ENCODE data around the gene CD8A. TPM values are rescaled to one million over a fixed set of nuclear protein-coding genes. Genes with fewer than 3 reads are reported as not detected.

Gene CD8A
- polyA plus RNA-seq, 3 donors: 0.25 to 0.30 (median 0.26) TPM

DNA sequence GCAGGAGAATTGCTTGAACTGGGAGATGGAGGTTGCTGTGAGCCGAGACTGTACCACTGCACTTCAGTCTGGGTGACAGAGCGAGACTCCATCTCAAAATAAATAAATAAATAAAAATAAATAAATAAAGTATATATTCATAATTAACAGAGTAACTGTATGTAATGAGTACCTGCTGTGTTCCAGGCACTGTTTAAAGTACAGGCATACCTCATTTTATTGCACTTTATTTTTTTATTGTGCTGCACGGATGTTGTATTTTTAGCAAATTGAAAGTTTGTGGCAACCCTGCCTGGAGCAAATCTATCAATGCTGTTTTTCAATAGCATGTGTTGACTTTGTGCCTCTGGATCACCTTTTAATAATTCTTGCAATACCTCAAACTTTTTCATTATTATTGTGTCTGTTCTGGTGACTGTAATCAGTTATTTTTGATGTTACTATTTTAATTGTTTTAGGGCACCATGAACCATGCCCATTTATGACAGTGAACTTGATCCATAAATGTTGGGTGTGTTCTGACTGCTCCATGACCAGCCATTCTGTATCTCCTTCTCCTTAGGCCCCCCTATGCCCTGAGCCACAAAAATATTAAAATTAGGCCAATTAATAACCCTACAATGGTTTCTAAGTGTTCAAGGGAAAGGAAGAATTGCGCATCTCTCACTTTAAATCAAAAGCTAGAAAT lies 27.5 kb upstream of the CD8A start:
- no peak for DNase-seq (ENCODE audit: extremely low read depth in 1 of 11, low read depth in 9 of 11, low spot score in 4 of 11)

DNA sequence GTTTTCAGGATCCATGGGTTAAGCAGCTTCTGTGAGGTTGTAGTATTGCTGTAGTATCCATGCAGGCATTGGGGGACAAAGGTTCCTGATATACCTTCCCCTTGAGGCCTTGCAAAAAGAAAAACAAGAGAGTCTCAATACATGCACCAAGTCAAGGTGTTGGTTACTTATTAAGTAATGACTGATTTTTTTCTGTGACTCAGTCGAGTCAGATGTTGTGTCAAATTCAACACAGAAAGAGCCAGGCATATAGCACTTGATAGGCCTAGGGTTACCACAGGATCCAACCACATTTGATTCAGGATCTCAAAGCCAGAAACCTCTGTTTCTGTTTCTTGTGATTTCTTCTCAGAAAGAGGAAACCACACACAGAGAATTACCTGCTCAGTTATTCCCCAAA lies 24.9 kb upstream of the CD8A start:
- no peak for DNase-seq (ENCODE audit: extremely low read depth in 1 of 11, low read depth in 9 of 11, low spot score in 4 of 11)

DNA sequence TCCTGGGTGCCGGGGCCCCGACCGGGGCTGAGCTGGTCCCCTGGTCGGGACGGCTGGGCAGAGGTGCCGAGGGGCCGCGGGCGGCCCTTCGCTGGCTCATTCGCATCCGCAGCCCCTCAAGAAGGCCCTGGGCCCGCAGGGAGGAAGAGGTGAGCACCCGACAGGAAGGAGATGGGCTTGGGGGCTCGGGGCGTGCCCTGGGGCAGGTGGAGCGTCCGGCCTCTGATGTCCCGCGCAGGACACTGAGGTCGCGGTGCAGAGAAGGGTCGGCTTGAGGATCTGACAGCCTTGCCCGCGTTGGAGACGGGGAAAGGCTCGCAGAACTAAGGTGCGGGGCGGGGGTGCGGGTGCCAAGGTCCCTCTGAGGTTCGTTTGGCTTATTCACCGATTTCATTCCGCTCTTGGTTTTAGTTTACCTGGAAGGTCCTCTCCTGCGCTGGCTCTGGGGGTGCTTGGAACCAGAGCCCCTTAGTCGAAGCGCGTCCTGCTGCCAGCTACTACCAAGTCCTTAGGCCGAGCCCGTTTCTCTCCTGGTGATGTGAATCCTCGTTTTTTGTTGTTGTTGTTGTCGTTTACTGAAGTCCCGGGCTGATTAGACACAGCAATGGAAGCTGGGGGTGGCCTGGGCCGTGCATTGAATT lies 18.9 kb upstream of the CD8A start:
- no peak for DNase-seq (ENCODE audit: extremely low read depth in 1 of 11, low read depth in 9 of 11, low spot score in 4 of 11)

DNA sequence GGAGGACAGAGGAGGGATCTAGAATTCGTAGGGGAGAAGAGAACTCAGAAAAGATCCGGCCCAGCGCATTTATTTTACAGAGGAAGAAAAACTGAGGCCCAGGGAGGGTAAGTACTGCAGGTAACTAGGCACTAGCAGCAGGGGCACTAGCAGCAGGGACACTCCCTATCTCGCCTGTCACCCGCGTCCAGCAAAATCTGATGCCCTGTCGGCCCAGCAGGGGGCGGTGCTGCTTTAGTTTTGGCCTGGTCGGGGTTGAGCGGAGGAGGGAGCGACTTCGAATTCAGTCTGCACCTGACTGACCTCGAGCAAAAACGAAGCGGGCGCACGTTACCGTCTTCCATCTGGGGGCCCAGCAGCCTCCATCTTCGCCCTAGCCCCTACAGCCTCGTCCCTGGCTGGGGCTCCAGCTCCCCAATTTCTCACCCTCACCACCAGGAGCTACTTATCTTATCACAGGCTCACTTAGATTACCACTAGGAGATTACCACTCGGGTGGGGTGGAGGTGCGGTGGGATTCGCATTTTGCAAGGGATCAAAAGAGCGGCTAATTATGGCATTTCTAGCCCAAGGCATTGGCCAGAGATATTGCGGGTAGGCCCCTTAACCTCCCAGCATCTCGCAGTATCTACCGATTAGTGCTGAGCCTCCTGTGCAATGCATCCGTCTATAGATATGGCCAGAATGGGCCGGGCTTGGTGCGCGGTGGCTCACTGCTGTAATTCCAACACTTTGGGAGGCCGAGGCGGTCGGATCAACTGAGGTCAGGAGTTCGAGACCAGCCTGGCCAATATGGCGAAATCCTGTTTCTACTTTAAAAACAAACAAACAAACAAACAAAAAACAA lies 17.8 kb upstream of the CD8A start:
- peak; percentile 63 to 87 (median 77) for DNase-seq (ENCODE audit: extremely low read depth in 1 of 11, low read depth in 9 of 11, low spot score in 4 of 11)

DNA sequence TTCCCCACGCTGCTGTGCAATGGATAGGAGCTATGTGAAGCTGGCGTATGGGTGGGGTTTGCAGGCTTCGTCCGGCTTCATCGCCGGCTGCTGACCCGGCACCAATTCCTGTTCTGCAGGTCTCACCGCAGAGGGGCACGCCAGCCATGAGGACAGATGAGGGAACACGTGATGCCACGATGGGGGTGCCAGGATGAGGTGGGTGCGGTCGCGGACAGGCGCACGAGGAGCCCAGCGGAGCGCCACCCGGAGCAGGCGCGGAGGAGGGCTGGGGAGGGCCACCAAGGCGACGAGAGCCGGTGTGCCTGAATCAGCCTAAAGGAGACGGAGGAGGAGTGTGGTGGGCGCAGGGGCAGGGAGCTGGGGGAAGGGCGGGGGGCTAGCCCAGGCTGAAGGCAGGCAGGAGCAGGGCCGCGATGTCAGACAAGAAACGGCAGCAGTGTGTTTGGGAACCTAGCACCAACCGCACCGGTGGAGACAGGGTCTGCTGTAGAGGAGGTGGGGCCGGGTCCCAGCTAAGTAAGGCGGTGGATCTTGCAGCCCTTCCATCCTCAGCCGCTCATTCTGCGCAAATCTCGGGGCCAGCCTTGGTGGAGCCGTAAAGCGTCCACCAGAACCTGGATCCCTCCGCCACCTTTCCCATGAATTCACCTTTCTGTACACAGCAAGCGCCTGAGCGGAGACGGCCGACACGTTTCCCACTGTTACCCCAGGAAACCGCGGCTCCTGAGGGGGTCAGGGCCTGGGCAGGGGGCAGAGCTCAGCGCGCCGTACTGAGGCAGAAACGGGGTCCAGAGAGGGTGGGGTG lies 17.0 kb upstream of the CD8A start:
- DNase-seq (ENCODE audit: extremely low read depth in 1 of 11, low read depth in 9 of 11, low spot score in 4 of 11): peak in 3 of 11 donors; percentile 34 to 52 (median 44)

DNA sequence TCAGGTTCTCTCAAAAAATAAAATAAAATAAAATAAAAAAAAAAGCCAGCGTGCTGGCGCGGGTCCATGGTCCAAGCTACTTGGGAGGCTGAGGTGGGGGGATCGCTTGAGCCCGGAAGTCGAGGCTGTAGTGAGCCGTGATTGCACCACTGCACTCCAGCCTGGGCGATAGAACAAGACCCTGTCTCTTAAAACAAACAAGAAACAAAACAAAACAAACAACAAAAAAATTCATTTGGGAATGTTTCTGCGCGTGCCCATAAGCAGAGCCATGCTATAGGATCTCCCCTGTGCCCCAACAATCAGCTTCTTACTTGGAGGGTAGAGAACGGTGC lies 16.4 kb upstream of the CD8A start:
- DNase-seq (ENCODE audit: extremely low read depth in 1 of 11, low read depth in 9 of 11, low spot score in 4 of 11): no peak

DNA sequence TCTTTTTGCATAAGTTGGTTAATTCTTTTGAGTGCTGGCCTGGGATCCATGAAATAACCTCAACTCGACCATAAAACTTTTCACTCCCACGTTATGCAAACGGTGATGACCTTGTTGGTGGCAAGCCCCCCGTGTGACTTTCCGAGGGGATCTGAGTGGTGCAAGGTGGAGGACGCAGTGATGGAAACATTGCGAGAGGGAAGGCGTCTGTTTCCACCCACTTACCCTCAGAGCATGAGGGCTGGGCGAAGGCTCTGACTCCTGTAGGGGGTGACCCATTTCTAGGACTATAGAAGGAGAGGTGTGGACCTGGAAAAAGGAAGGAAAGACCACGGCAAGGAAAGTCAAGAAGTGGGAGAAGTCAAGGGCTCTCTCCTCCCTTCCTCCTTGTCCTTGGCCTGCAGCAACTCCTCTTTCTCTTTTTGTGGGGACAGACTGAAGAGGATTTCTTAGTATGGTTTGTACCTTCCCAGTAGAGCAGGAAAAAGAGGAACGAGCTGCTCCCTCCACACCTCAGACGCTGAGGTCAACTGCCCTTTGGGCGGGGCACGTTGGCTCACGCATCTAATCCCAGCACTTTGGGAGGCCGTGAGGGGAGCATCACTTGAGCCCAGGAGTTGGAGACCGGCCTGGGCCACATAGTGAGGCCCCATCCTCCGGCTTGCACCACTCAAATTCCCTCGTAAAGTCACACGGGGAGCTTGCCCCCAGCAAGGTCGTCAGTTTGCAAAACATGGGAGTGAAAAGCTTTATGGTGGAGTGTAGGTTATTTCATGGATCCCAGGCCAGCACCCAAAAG lies 15.5 kb upstream of the CD8A start:
- no peak for DNase-seq (ENCODE audit: extremely low read depth in 1 of 11, low read depth in 9 of 11, low spot score in 4 of 11)

DNA sequence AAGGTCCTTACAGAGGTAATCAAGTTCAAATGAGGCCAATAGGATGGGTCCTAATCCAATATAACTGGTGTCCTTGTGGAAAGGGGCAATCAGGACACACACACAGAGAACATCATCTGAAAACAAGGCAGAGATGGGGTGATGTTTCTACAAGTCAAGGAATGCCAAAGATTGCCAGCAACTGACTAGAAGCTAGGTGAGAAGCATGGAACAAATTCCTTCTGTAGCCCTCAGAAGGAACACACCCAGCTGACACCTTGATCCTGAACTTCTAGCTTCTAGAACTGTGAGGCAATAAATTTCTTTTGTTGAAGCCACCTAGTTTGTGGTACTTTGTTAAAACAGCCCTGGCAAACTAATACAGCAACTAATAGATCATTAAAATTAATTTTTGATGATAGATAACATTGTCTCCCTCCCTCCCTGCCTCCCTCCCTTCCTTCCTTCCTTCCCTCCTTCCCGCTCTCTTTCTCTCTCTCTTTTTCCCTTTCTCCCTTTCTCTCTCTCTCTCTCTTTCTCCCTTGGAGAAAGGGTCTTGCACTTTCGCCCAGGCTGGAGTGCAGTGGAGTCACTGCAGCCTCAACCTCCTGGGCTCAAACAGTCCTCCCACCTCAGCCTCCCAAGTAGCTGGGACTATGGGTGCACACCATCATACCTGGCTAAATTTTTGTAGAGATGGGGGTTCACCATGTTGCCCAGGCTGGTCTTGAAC lies 10.3 kb upstream of the CD8A start:
- no peak for DNase-seq (ENCODE audit: extremely low read depth in 1 of 11, low read depth in 9 of 11, low spot score in 4 of 11)

DNA sequence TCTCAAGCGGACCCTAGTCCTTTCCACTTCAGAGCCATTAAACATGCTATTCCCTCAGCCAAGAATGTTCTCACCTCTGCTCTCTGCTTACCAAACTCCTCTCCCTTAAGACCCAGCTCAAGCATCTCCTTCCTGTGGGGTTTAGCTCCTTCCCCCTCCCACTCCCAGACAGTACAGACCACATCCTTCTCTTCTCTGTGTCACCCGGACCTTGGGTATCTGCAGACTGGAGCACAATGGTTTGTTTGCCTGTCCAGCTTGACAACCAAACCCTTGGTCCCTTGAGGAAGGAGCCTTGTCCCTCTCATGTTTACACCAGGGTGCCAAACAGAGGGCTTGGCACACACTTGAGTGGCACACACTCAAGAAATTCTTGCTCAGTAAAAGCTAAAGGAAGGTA lies 4.1 kb upstream of the CD8A start:
- no peak for DNase-seq (ENCODE audit: extremely low read depth in 1 of 11, low read depth in 9 of 11, low spot score in 4 of 11)

DNA sequence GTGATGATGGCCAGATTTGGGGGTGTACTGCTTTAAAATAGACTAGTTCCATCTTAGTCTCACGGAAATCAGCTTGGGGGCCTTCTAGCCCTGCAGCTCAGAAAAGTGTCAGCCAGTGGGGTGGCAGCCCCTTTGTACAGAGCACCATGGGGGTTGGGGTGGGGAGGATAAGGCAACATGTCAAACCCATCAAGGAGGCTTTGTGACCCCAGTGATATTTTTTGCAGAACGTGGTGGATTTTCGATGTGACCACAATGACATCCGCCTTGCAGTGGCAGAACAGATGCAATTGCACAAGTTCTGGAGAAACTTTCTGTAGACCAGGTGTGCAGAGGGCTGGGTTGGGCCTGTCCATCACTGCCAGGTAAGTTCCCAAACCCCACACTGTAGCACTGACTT lies 3.0 kb upstream of the CD8A start:
- no peak for DNase-seq (ENCODE audit: extremely low read depth in 1 of 11, low read depth in 9 of 11, low spot score in 4 of 11)

DNA sequence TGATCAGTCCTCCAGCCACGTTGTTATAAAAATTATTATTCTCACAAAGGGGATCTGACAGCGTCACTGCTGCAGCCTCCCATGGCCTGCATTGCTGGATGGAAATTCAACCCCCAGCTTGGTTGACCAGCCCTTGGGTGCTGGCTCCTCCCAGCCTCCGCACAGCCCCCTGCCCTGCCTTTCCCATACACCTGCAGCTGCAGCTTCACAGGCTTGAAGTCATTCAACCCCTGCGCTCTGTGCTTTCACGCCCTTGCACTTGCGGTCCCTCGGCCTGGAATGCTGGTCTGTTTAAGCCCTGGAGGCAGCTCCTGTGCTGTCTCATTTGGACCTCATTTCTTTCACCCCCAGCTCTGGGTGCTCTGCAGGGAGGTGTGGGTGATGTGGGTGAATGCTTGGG lies 860 bp upstream of the CD8A start:
- DNase-seq (ENCODE audit: extremely low read depth in 1 of 11, low read depth in 9 of 11, low spot score in 4 of 11): no peak

DNA sequence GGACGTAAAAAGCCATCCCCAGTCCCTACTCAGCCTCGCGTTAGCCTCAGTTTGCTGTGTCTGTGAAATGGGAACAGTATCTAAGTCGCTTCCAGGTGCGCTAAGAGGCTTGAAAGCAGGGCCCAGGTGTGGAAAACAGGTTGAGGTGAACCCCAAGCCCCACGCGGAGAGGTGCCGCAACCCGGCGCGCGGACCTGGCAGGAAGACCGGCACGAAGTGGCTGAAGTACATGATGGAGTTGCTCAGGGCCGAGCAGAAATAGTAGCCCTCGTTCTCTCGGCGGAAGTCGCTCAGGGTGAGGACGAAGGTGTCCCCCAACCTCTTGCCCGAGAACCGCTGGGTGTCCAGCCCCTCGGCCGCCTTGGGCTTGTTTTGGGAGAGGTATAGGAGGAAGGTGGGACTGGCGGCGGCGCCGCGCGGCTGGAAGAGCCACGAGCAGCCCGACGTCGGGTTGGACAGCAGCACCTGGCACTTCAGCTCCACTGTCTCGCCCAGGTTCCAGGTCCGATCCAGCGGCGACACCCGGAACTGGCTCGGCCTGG lies 508 bp downstream of the CD8A start:
- DNase-seq (ENCODE audit: extremely low read depth in 1 of 11, low read depth in 9 of 11, low spot score in 4 of 11): no peak

DNA sequence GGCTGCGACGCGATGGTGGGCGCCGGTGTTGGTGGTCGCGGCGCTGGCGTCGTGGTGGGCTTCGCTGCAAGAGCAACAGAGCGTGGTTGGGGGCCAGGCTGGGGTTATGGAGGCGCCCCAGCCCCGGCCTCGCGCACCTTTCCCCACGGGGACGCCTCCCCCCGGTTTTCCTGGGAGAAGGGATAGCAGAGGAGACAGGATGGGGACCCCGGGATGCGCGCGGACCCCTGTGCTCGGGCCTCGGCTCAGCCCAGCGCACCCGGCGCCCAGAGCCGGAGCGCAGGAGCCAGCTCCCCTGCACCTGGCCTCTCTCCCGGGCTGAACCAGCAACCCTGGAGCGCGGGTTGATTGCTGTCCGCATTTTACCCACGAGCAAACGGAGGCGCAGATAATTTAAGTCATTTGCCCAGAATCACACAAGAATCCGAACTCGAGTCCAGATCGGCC lies 1.0 kb downstream of the CD8A start:
- DNase-seq (ENCODE audit: extremely low read depth in 1 of 11, low read depth in 9 of 11, low spot score in 4 of 11): no peak

DNA sequence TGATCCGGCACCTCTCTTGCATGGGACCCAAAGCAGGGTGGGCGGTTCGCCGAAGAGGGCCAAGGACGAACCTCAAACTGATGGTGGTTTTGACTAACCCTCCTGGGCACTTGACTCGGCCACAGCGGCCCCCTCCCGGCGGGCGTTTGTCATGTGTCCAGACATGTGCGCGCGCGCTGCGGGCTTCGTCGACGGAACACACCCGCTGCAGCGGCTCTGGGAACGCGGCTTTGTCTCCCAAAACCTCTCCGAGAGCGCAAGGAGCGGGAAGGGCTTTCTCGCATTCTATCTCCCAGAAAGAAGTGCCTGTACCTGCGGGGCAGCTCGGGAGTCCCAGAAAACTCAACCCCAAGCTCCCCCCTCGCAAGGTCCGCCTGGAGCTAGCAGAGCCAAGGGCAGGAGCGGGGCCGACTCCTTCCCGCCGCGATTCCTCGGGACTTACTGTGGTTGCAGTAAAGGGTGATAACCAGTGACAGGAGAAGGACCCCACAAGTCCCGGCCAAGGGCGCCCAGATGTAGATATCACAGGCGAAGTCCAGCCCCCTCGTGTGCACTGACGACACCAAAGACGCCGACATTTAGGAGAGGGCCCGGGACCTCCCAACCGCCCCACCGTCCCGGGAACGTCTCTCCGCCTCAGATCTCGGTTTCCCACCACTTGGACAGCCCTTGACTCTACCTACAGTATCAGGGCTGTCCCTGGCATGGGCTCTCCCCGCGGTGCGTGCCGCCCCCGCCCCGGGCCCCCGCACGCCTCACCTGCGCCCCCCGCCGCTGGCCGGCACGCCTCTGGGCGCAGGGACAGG lies 1.6 kb downstream of the CD8A start:
- no peak for DNase-seq (ENCODE audit: extremely low read depth in 1 of 11, low read depth in 9 of 11, low spot score in 4 of 11)

DNA sequence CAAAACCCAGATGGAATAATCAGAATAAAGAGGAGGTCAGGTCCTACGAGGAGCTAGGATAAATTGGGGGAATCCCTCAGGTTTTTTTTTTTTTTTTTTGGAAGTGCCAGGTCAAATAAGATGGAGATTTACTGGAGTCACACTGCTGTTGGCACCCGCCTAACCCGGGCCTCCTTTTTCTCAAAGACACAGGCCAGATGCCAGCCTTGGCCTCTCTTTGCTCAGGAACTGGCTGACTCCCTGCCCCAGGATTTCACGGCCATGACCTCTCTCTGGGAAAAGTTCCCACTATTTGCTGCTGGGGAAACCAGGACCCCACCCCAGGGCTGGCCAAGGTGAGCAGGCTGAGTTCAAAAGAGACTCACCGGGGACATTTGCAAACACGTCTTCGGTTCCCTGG lies 2.5 kb downstream of the CD8A start:
- DNase-seq (ENCODE audit: extremely low read depth in 1 of 11, low read depth in 9 of 11, low spot score in 4 of 11): no peak

DNA sequence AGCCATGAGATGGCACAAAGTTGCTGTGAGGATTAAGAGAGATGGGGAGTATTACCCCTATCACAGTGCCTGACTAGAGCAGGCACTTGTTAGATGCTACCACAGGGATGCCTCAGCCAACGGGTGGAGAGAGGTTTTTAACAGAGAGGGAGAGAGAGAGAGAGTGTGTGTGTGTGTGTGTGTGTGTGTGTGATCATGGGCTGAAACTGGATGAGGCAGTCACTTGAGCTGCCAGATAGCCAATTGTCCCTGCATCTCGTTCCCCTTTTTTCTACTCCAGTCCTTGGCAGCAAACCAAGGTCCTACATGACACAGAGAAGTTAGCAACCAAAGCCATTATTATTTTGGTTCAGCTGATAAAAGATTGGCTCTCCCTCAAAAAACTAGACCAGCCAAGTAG lies 3.0 kb downstream of the CD8A start:
- DNase-seq (ENCODE audit: extremely low read depth in 1 of 11, low read depth in 9 of 11, low spot score in 4 of 11): no peak

DNA sequence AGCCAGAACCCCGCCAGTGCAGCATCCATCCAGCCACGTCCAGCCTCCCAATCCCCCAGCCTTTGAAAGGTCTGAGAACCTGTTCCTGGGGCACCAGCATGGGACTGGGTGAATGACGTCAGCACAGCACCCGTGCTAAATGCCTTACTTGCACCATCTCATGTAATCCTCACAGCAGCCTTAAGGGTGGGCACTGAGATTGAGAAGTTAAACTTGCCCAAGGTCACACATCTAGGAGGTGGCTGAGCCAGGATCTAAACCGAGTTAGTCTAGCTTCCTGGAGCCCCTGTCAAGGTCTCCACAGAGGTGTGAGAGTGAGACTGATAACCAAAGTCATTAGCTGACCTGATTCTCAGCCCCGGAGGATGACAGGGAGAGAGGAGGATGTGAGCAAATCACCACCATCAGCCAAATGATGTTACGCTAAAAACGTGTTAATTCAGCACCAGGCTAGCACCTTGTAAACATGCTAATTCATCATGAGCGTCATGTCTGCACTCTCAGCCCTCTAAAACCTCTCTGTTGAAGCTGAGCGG lies 4.6 kb downstream of the CD8A start:
- no peak for DNase-seq (ENCODE audit: extremely low read depth in 1 of 11, low read depth in 9 of 11, low spot score in 4 of 11)
